SK-N-MC (cell line): ENCODE measurements around the gene MAP7D3.

Source experiments
- EZH2 ChIP-seq: fragments of 200-600 bp; sonication (generic); IDR thresholded peaks from one replicate; pipeline ENCODE4 v1.6.1; 2017; ENCODE audit warnings: antibody characterized with exemption
- POLR2AphosphoS5 ChIP-seq: IDR thresholded peaks from 2 replicates; pipeline ENCODE4 v1.6.1; 2012; ENCODE audit warnings: mild to moderate bottlenecking, low read depth, low read length, borderline replicate concordance

DNA sequence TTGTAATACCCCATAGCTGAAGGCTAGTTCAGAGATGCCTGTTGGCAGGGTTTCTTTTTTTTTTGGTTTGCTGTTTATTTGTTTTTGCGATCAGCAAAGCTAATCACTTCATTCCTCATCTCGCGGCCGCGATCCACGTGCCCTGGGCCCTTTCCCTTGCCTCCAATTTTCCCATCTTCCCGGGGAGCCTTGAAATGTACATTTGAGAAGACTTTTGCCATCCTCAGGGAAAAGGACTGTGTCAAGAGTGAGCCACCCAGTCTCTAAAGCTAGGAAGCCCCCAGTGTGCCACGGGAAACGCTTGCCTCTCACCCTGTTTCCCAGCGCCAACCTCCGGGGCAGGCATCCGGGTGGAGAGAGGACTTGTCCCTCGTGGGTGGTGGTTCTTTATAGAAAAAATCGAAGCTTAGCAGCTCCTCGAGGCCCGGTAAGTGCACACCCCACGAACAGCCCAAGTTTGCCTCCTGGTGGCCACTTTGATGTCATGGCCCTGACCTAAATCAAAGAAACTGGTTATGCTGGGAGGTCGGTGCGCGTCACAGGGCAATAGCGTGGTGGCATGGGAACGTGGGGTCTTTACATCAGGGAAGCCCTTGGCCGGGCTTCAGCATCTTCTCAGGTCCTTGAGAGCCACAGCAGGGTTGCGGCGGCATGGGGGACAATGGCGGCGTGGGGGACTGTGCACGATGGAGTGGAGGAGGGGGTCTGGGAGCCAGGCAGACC is 42.0 kb downstream of the MAP7D3 start:
- TF ChIP-seq EZH2 (no peak), POLR2AphosphoS5 (no peak)
